ENCODE results near the gene KRTAP10-9.

GRCh38 chr21:44594406-44594916, 32.4 kb upstream of the KRTAP10-9 start:
- TF ChIP-seq CTCF (IDR thresholded peaks at IDR 0.05): no peak
- TF ChIP-seq POLR2A (IDR thresholded peaks at IDR 0.05): no peak

Measured in heart left ventricle (tissue), 13 donors.